HEK293 (cell line): ENCODE data around the gene HSPE1.

Source experiments
- KLF16 ChIP-seq: fragments of 450-650 bp; formaldehyde crosslinking; IDR thresholded peaks from 2 replicates; pipeline ENCODE4 v1.5.1; 2017; ENCODE audit warnings: missing biosample characterization, missing genetic modification characterization
- PRDM4 ChIP-seq: fragments of 450-650 bp; formaldehyde crosslinking; IDR thresholded peaks from 2 replicates; pipeline ENCODE4 v1.5.1; 2017; ENCODE audit warnings: missing biosample characterization, missing genetic modification characterization
- SP2 ChIP-seq: fragments of 450-650 bp; formaldehyde crosslinking; IDR thresholded peaks from 2 replicates; pipeline ENCODE4 v1.5.1; 2016; ENCODE audit warnings: missing biosample characterization, missing genetic modification characterization
- TSHZ1 ChIP-seq: fragments of 450-650 bp; formaldehyde crosslinking; IDR thresholded peaks from 2 replicates; pipeline ENCODE4 v1.5.1; 2016; ENCODE audit warnings: missing biosample characterization, missing genetic modification characterization, borderline replicate concordance
- ZBTB7A ChIP-seq: fragments of 450-650 bp; formaldehyde crosslinking; IDR thresholded peaks from 2 replicates; pipeline ENCODE4 v1.5.1; 2016; ENCODE audit warnings: low read depth, missing biosample characterization, missing genetic modification characterization
- ZNF24 ChIP-seq: fragments of 450-650 bp; formaldehyde crosslinking; IDR thresholded peaks from 2 replicates; pipeline ENCODE4 v1.5.1; 2016; ENCODE audit warnings: missing biosample characterization, missing genetic modification characterization
- ZNF416 ChIP-seq: fragments of 450-650 bp; formaldehyde crosslinking; IDR thresholded peaks from 2 replicates; pipeline ENCODE4 v1.5.1; 2016; ENCODE audit warnings: missing biosample characterization, missing genetic modification characterization
- ZNF549 ChIP-seq: fragments of 450-650 bp; IDR thresholded peaks from 2 replicates; pipeline ENCODE4 v1.5.1; 2018; ENCODE audit warnings: missing biosample characterization, missing genetic modification characterization, mild to moderate bottlenecking, inconsistent platforms, moderate library complexity
- TF ChIP-seq, protein P1 (sequence below): fragments of 450-650 bp; formaldehyde crosslinking; IDR thresholded peaks from 2 replicates; pipeline ENCODE4 v1.5.1; 2016; ENCODE audit warnings: missing biosample characterization, missing genetic modification characterization
- TF ChIP-seq, protein P2 (sequence below): fragments of 450-650 bp; formaldehyde crosslinking; IDR thresholded peaks from 2 replicates; pipeline ENCODE4 v1.5.1; 2016; ENCODE audit warnings: missing biosample characterization, missing genetic modification characterization
- TF ChIP-seq, protein P3 (sequence below): fragments of 450-650 bp; formaldehyde crosslinking; IDR thresholded peaks from 2 replicates; pipeline ENCODE4 v1.5.1; 2016; ENCODE audit warnings: missing biosample characterization, missing genetic modification characterization

- TF ChIP-seq, protein P1, sequence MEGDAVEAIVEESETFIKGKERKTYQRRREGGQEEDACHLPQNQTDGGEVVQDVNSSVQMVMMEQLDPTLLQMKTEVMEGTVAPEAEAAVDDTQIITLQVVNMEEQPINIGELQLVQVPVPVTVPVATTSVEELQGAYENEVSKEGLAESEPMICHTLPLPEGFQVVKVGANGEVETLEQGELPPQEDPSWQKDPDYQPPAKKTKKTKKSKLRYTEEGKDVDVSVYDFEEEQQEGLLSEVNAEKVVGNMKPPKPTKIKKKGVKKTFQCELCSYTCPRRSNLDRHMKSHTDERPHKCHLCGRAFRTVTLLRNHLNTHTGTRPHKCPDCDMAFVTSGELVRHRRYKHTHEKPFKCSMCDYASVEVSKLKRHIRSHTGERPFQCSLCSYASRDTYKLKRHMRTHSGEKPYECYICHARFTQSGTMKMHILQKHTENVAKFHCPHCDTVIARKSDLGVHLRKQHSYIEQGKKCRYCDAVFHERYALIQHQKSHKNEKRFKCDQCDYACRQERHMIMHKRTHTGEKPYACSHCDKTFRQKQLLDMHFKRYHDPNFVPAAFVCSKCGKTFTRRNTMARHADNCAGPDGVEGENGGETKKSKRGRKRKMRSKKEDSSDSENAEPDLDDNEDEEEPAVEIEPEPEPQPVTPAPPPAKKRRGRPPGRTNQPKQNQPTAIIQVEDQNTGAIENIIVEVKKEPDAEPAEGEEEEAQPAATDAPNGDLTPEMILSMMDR (tag by site-specific recombination), result no peak
- TF ChIP-seq ZNF416 (no peak), ZNF24 (tag by site-specific recombination) (no peak), ZBTB7A (tag by site-specific recombination) (no peak), KLF16 (tag by site-specific recombination) (no peak), ZNF549 (tag by site-specific recombination) (no peak), SP2 (no peak), PRDM4 (tag by site-specific recombination) (no peak), TSHZ1 (tag by site-specific recombination) (no peak)
- TF ChIP-seq, protein P2, sequence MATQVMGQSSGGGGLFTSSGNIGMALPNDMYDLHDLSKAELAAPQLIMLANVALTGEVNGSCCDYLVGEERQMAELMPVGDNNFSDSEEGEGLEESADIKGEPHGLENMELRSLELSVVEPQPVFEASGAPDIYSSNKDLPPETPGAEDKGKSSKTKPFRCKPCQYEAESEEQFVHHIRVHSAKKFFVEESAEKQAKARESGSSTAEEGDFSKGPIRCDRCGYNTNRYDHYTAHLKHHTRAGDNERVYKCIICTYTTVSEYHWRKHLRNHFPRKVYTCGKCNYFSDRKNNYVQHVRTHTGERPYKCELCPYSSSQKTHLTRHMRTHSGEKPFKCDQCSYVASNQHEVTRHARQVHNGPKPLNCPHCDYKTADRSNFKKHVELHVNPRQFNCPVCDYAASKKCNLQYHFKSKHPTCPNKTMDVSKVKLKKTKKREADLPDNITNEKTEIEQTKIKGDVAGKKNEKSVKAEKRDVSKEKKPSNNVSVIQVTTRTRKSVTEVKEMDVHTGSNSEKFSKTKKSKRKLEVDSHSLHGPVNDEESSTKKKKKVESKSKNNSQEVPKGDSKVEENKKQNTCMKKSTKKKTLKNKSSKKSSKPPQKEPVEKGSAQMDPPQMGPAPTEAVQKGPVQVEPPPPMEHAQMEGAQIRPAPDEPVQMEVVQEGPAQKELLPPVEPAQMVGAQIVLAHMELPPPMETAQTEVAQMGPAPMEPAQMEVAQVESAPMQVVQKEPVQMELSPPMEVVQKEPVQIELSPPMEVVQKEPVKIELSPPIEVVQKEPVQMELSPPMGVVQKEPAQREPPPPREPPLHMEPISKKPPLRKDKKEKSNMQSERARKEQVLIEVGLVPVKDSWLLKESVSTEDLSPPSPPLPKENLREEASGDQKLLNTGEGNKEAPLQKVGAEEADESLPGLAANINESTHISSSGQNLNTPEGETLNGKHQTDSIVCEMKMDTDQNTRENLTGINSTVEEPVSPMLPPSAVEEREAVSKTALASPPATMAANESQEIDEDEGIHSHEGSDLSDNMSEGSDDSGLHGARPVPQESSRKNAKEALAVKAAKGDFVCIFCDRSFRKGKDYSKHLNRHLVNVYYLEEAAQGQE (tag by site-specific recombination), result no peak
- TF ChIP-seq, protein P3, sequence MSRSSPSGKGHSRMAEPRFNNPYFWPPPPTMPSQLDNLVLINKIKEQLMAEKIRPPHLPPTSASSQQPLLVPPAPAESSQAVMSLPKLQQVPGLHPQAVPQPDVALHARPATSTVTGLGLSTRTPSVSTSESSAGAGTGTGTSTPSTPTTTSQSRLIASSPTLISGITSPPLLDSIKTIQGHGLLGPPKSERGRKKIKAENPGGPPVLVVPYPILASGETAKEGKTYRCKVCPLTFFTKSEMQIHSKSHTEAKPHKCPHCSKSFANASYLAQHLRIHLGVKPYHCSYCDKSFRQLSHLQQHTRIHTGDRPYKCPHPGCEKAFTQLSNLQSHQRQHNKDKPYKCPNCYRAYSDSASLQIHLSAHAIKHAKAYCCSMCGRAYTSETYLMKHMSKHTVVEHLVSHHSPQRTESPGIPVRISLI (tag by site-specific recombination), result no peak
These were observed 3.5 kb upstream of the HSPE1 start for GRCh38 chr2:197496695-197497094.
